ENCODE data around the gene TSSK6.

Gene TSSK6

DNA sequence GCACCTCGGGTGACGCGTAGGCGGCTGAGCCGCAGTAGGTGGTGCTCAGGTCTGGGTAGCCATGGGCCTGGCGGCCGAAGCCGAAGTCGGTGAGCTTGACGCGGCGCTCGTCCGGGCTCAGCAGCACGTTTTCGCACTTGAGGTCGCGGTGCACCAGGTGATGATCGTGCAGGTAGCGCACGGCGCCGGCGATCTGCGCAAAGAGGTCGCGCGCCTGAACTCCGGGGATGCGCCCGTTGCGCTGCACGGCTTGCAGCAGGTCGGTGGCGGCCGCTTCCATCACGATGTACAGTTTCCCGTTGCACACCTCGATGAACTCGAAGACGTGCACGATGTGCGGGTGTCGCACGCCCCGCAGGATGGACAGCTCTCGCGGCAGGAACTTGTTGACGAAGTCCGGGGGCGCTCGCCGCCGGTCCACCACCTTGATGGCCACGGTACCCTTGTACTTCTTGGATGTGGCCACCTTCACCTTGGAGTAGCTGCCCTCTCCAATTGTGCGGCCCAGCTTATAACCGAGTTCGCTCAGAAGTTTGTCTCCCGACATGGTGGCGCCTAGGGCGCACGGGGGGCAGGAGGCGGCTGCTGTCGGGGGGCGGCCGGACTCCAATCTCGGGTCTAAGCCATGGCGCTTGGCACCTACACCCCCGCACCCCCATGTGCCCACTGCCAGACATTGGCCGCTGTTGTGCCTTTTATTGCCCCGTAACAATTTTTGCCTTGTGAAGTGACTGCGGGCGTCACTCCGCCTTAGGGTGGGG lies at the start of gene TSSK6:
Gene TSSK6 (minus strand): TSS at position 668 of the 761 bp plus-strand sequence. CDS start 121 bp downstream, at position 547.
- no peak for DNase-seq (ENCODE audit: low read depth)

DNA sequence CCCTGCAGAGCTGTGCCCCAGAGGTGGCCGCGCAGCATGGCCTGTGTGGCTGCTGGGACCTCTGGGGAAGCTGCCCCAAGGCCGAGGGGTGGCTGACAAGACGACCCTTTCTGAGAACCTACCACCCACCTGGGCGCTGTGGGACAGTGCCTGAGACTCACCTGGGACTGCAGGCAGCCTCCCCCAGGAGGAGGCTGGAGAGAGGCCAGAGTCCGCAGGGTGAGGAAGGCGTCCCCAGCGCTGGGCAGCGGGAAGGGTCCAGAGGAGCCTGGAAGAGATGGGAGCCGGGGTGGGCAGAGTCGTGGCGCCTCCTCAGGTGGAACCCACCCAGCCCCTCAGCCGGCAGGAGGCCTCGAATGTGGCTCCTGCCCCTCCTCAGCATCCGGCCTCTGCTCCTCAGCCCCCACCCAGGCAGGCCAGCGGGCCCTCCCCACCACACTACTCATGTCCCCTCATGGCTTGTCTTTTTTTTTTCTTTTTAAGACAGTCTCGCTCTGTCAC lies 48.0 kb upstream of the TSSK6 start:
- DNase-seq (ENCODE audit: low read depth) = no peak

DNA sequence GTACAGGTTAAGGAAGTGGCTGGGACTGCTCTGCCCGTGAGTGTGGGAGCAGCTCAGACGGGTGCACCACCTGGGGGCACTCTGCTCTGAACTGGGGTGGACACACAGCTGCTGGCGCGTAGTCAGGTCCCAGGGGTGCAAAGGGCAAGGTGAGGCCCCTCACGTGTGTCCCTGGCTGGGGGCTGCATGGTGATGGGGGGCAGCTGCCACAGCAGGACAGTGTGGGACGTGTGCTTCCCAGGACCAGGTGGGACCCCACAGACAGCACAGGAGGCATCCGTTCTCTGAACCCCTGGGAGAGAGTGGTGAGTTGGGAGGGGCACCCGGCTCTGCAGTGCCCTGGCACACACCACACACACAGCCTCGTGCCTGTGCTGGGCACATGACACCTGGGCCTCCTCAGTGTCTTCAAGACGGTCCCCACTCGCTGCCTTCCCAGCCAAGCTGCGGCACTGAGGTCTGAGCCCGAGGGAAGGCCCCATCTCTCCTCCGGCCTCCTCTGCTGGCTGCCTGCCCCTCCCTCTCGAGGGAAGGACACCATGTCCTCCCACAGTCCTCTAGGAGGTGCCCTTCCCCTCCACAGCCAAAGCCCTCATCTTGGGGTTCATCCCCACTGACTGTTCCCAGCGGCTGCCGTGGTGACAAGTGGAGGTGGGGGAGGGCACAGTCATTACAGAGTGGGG lies 47.5 kb upstream of the TSSK6 start:
- no peak for DNase-seq (ENCODE audit: low read depth)

DNA sequence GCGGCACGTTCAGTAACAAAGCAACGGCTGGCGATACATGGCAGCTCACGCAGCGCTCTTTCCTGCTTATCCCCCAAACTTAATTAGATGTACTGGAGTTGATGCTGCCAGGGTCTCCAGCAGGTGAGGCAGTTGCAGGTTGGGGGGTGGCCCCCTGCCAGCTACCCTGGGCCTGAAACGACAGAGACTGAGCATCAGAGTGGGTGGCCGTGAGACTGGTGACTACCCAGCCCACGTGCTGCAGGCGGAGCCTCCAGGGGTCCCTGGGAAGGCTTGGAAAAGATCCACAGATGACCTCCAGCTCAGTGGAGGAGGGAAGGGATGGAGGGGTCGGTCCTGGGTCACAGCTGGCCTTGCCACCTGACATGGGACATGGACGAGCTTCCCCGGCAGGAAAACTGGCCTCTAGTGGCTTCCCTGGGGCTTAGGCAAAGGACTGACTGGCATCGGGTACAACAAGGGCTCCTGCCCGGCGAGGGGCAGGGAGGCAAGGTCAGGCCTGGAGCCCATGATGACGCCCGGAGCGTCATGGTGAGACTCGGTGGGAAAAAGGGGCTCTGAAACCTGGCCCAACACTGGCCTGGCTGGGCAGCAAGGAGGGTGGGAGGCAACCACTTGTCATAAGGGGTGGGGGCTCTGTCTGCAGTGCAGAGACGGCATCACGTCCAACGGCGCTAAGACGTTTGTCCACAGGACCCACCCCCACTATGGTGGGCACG lies 46.8 kb upstream of the TSSK6 start:
- DNase-seq (ENCODE audit: low read depth) = no peak

DNA sequence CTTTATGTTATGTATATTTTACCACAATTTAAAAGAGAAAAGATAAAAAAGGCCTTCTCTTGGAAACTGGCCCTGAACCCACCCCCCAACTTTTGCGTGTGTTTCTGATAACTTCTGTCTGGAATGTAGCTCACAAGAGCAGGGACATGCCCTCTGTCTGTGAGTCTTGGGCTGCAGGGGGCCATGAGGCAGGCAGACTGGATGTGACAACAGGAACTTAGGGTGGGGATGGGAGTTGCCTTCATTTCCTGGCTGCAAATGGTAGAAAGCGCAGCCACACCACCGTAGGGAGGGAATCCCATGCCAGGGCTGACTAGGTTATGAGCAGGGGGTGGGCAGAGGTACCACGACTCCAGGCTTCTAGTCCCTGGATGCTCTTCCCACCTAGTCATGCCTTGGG lies 44.6 kb upstream of the TSSK6 start:
- no peak for DNase-seq (ENCODE audit: low read depth)

DNA sequence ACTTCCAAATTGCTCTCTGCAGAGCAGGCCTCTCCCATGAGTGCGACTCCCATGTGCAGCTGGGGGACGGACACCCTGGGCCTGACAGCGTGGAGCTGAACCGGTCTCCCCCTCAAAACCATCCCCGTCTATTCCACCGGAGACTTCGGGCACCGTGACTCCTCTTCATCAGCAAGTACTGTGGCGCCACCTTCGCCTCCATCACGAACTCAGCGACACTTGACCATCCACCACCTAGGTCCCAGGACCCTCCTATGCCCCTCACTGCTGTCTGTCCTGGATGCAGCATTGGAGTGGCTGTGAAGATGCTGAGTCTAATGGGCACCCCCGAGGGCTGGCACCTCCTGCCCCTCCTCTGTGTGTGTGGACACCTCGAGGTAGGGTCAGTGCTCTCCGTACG lies 43.3 kb upstream of the TSSK6 start:
- DNase-seq (ENCODE audit: low read depth) = no peak

DNA sequence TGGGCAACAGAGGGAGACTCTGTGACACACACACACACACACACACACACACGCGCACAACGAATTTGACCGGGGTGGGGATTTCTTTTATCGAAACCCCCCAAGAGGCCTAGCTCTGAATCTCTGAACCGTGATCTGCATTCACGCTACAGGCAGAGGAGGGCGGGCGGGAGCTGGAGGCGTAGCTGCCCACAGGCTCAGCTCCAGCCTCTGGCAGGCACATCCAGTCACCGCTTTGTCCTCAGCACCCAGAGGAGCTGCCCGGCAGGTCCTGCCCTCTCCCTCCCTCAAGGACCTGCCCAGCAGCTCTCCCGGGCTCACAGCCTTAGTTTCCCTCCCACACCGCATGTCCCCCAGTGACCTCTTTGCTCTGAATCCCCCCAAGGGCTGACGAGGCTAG lies 42.7 kb upstream of the TSSK6 start:
- no peak for DNase-seq (ENCODE audit: low read depth)

DNA sequence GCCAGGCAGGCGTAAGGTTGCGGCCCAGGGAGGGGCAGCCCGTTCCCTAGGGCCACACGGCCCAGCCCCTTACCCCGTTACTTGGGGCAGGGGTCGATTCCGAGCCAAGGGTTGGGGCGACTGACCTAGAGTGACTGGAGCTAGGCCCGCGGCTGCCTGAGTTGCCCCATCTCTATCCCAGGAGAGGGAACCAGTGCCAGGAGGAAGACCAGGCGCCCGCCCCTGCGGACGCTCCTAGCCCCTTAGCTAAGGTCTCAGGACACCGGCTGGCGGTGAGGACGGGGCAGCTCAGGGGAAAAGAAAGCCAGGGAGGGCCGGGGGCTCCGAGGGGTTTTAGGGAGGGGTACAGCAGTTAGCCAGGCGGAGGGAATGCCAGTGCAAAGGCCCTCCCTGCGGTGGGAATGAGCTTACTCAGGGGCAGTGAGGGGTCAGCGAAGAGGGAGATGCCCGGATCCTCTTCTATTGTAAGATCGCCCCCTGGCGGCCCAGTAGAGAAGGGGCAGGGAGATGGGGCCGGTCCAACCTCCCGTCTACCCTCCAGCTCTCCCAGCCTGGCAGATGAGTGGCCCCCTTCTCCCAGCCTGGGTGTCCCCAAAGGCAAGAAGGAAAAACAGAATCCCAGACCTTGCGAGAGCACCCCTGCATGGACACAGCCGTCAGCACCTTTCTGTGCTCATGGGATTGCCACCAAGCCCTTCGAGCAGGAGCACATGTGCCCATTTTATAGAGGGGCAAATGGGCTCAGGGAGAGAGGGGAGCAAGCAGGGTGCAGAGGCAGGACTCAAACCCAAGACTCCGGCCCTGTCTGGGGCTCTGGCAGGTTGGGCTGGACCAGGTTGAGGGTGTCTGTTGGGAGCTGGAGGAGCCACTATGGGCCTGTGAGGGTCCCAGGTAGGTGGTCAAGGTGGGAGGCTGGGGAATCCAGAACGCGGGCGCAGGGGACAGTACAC lies 39.0 kb upstream of the TSSK6 start:
- DNase-seq (ENCODE audit: low read depth) = peak; percentile 67

DNA sequence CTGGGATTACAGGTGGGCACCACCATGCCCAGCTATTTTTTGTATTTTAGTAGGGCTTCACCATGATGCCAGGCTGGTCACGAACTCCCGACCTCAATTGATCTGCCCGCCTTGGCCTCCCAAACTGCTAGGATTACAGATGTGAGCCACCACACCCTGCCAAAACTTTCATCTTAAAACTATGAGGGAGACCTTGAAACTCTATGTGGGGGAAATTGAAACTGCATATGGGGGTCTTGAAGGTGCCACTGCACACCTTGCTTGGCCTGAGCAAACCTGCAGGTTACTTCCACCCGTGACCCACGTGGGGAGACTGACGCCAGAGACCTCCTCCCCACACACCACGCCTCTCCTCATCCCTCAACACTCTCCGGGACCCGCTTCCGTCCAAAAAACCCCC lies 38.3 kb upstream of the TSSK6 start:
- DNase-seq (ENCODE audit: low read depth) = no peak

DNA sequence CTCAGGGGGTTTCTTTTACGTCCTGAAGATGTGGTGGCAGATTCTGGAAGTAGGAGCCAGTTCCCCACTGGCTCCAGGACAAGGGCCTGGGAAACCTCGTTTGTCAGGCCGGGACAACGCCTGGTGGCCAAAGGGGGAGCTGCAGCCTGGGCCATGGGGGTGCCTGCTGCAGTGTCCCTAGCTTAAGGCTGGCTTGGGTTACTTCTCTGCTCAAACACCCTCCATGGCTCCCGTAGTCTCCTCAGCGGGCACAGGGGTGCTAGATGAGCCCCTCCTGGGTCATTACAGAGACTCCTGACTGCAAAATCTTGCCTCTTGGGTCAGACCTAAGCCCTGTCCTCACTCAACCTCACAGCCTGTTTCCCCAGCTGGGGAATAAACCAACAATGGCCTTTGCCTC lies 37.5 kb upstream of the TSSK6 start:
- DNase-seq (ENCODE audit: low read depth) = peak; percentile 61

DNA sequence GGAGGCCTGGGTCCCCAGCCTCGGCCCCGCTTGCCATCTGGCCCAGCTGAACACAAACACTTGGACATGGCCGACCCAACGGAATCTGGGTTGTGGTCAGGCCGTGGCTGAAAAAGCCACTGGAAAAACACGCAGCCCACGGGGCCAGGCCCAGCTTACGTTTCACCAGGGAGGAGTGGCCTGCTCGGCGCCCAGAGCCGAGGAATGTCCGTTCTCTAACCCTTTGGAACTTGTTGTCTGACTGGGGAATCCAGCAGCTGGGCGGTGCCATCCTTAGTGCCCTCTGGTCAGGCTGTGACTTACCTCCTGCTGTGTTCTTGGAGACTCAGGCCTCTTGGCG lies 36.5 kb upstream of the TSSK6 start:
- DNase-seq (ENCODE audit: low read depth) = no peak

DNA sequence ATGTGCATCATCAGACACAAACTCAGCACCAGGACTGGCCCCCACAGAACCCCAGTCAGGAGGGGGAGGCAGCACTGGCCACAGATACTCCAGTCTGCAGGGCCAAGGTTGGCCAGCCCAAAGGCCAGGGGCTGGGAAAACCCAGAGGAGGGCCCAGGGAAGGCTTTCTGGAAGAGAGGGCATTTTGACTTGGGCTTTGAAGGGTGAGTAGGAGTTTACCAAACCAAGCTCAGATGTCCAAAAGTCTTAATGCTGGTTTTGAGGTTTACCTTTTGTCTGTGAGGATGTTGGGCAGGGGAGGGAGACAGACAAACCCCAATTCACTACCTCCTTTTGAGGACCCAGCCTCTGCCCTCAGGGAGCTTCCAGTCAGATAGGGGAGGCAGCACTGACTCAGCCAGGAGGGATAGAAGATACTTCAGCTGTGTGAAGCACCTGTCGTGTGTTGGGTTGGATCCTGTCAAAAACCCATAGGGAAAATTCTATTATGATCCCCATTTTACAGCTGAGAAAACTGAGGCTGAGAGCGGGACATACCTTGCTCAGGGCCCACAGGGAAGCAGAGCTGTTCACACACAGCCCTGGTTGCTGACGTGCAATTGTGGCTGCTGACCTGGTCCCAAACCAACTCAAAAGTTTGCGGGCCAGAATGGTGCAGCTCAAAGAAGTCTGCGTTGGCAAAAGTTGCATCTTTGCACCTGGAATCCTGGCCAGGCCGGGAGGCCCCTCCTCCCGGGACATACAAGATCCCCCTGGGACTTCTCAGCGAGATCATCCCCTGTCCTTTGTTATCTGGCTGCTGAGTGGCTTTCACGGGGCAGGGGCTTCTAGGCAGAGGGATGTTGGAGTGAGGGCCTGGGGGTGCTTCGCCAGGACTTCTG lies 35.9 kb upstream of the TSSK6 start:
- DNase-seq (ENCODE audit: low read depth) = no peak

DNA sequence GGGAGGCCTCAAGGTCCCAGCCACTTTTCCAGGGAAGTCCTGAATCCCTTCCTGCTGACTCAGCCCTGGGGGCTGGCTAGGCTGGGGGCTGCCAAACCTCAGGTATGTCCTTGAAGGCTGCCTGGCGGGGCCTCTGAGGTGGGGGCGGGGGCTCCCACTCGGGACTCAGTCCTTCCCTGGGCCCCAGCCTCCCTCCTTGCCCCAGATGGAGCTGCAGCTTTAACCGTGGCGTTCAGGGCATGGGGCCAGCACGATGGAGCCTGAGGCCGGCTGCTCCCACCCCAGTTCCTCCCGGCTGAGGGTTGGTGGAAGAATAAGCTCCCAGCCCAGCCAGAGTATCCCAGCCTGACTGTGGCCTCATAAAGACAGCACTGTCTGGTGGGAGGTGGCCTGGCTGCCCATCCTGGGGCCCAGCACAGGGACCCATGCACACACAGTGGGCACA lies 35.2 kb upstream of the TSSK6 start:
- peak; percentile 27 for DNase-seq (ENCODE audit: low read depth)

DNA sequence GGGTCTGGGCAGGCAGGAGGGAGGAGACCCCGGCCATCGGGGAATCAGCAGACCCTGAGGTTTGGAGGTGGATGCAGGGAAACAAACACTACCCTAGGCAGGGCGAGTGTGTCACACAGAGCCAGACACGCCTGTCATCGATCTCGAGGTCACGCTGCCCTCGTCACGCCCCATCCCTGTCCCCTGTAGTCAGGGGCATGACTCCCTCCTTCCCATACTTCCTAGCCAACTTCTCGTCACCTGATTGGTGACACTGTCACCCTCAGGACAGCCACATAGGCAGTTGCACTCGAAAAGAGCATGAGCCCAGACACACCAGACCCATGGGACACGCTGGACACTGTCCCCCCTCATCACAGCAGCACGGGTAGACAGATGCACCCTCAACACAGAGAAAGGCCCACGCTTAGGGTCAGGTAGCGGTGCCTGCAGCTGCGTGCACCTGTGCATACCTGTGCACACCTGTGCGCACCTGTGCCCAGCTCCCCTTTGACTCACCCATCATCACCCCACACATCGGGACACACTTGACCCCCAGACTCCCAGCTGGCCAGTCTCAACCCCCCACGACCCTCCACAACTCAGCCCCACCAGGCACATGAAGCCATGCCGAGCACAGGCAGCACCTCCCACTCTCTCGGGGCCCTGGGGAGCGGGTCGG lies 34.6 kb upstream of the TSSK6 start:
- no peak for DNase-seq (ENCODE audit: low read depth)

DNA sequence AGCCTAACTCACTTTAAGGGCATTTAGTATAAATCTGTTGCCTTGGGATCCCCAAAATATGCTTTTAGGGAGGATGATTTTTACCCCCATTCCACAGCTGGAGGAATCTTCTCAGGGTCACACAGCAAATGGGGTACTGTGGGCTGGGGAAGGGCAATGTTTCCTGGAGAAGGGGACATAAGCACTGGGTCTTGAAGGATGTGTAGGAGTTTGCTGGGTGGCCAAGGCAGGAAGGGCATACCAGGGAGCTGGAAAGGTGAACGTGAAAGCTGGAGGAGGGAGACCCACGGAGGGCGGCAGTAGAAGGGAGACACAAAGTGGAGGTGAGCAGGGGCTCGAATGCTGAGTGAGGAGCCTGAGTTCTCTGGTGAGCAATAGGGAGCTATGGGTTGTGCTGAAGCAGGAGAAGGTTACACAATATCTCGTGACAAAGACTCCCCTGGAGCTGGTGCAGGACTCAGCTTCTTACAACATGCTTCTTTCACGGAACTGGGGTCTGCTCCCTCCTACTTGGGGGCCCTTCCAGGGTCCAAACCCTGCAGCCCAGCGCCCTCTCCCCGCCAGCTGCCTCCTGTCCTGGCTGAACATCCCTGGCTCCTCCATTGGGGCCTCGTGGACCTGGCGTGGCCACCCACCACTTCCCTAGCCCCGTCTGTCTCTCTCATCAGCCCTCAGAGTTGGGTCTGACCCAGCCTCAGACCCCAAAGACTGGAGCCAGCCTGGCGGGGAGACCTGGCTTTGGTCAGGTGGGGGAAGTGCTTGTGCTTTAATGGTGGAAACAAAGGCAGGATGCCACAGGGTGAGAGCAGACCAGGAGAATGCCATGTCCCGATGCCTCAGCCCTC lies 33.8 kb upstream of the TSSK6 start:
- DNase-seq (ENCODE audit: low read depth) = no peak

DNA sequence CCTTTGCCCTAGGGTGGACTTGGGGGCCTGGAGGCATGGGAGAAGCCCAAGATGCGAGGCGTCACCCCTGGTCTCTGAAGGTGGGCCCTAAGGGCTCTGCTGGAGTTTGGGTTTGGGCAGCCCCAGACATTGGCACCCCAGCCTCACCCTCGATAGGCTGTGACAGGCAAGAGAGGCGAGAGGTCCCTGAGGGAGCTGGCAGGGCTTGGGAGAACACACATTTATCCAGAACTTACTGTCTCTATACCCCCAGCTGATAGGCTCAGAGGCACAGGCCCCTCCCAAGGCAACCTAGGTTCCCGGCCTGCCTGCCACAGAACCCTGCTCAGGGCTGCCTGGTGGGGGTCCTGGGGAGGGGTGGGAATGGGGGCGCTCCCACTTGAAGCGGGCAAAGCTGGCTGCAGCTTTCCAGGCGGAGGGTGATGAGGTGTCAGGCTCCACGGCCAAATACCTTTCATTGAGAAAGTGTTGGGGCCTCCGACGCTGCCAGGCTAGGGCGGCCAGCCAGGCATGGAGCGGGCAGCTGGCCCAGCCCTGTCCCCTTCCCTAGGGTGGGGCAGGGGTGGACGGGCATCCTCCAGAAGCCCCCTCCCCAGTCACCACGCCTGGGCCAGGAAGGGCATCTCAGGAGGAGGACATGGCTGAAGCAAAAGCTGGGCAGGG lies 32.5 kb upstream of the TSSK6 start:
- DNase-seq (ENCODE audit: low read depth) = no peak

DNA sequence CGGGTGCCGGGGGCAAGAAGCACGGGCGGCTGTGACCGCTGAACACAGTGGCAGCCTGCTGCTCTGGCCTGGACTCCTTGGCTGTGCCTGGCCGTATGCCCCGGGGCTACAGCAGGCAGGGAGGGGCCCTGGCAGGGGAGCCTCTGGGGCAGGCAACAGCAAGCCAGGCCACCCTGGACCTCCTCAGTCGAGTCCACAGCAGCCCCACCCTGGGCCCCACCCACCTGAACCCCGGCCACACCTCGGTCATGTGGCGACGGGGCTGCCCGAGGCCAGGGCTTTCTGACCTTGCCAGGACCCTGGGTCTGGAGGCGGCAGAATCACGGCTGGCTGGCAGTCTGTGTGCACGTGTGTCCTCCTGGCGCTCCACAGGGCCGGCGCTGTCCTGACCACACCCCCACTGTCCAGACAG lies 31.4 kb upstream of the TSSK6 start:
- no peak for DNase-seq (ENCODE audit: low read depth)

DNA sequence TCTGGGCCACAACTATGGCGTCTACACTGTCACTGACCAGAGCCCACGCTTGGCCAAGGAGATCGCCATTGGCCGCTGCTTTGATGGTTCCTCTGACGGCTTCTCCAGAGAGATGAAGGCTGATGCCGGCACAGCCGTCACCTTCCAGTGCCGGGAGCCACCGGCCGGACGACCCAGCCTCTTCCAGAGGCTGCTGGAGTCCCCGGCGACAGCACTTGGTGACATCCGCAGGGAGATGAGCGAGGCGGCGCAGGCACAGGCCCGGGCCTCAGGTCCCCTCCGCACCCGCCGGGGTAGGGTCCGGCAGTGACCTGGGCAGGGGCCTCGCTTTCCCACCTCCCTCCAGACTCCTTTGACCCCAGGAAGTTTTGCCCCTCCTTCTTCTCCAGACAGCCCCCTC lies 30.4 kb upstream of the TSSK6 start:
- DNase-seq (ENCODE audit: low read depth) = no peak
